ELR (cell line): ENCODE results near the gene IGFALS.

Source experiments
- DNase-seq: peaks from one replicate; pipeline ENCODE4 v3.0.0-alpha.2; 2015; ENCODE audit warnings: low read depth

Gene IGFALS

DNA sequence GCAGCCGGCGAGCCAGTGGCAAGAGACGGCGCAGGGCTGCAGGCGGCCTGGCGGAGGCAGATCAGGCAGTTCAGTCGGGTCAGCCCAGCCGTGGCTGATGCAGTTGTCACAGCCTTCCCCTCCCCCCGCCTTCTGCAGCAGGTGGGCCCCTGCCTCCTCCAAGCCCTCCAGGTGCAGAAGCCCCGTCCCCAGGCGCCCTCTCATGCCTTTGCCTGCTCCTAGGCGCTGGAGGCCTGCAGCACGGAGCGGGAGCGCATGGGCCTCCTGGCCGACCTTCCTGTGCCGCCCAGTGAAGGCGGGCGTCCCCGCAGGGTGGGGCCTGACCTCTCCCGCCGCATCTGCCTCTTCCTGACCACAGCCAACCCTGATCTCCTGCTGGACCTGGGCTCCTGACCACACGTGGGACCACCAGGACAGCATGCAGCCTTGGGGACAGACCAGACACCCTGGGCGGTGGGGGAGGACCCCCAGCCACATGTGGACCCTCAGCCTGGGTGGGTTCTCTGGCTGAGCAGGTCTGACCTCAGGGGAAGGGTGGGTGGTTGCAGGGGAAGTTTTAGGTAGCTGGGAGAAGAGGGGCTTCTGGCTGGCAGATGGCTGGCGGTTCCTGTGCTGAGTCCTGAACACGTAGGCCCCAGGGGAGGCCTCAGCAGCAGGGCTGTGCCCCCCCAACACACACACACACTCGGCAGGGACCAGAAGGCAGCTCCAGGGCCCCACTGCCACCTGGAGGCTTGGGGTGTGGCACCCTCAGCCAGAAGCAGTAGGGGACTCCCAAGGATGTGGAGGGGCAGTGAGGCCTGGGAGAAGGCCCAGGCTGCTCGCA, 17.4 kb downstream of the IGFALS start:
- DNase-seq: no peak

DNA sequence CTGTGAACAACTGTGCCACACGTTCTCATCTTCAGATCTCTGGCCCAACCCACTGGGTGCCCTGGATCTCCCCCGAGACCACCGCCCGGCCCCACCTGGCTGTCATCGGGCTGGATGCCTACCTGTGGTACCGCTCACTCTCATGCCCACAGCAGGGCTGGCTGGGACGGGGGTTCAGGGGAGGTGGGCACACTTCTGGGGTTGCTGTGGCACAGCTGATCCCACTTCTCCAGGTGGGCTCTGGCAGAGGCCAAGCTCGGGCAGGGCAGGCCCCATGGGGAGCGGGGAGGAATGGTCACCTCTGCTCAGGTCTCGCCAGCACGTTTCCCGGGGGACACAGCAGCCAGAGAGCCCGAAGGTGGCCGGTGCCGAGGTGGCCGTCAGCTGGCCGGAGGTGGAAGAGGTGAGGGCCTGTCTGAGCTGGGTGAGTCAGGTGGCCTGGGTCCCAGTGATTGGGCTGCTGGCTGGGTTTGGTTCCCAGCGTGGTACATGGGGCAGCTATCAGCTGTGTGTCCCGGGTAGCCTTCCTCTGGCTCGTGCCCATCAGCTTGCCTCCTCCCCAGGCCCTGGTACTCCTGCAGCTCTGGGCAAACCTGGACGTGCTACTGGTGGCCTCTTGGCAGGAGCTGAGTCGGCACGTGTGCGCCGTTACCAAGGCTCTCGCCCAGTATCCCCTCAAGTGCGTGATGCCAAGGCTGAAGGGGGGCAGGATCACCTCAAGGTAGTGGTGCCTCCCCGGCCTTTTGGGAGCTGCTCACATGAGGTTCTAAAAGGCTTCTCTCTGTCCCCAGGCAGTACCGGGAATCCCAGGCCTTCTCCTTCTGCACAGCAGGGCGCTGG, 18.3 kb downstream of the IGFALS start:
- no peak for DNase-seq

DNA sequence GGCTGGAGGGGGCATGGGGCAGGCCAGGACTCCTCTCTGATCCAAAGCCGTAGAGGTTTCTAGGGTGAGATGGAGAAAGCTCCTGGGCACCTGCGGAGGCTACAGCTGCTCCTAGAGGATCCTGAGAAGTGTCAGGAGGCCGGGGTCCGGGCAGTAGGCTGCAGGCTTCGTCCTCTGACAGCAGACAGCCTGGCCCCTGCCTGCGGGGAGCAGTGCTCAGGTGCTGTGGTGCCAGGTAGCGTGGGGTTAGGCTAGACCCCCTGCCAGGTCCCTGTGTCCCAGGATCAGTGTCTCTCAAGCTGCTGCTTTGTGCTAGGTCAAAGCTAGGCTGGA, 19.1 kb downstream of the IGFALS start:
- DNase-seq: no peak

DNA sequence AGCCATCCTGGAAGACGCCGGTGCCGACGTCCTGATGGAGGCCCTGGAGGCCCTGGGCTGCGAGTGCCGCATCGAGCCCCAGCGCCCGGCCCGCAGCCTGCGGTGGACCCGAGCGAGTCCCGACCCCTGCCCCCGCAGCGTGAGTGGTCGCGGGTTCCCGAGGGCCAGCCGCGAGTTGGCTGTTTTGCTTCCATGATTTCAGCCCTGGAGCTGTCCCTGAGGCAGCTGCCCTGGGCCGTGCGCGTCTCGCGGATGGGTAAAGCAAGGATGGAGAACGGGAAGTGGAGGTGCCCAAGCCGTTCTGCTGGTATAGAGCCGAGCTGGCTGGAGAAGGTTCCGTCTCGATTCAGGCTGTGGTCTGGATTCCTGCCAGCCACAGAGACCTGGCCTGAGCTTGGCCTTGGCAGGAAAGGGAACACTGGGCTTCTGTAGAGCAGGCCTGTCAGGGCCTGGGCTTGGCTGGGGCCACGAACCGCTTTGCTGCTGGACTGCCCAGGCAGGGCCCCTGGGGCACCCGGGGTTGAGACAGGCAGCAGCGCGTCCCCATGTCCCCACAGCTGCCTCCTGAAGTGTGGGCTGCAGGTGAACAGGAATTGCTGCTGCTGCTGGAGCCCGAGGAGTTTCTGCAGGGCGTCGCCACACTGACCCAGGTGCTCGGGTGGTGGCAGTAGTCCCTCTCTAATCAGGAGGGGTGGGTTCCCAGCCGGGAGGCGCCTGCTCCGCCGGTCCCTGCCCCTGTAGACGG, 19.6 kb downstream of the IGFALS start:
- DNase-seq: peak; percentile 47

DNA sequence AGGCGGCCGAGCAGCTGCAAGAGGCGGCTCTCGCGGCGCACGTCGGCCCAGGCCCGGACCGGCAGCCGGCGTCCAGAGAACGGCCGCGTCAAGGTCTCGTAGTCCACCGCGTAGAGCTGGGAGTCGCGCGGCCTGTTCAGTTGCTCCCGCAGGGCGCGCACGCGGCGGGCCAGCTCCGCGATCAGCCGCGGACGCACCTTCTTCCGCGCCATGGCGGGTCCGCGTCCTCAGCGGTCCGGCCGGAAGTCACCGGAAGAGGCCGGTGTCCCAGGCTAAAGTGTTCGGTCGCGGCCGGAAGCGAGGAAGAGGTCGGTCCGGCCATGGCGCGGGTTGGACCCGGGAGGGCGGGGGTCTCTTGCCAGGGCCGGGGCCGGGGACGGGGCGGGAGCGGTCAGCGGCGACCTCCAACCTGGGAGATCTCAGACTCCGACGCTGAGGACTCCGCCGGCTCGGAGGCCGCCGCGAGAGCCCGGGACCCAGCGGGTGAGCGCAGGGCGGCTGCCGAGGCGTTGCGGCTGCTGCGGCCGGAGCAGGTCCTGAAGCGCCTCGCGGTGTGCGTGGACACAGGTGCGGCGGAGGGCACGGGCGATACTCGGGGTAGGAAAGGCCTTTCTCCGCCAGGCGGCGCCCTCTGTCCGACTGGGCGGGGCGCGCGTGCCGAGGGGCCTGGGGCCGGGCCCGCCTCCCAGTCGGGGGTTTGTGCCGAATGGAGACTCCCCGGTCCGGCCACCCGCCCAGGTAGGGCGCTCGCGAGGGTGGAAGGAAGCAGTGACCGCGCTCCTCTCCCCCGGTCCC, 20.4 kb downstream of the IGFALS start, which contains the start of gene MRPS34:
Gene MRPS34 (minus strand): TSS at position 227 of the 795 bp plus-strand sequence. CDS start 15 bp downstream, at position 212.
- DNase-seq: peak; percentile 90

DNA sequence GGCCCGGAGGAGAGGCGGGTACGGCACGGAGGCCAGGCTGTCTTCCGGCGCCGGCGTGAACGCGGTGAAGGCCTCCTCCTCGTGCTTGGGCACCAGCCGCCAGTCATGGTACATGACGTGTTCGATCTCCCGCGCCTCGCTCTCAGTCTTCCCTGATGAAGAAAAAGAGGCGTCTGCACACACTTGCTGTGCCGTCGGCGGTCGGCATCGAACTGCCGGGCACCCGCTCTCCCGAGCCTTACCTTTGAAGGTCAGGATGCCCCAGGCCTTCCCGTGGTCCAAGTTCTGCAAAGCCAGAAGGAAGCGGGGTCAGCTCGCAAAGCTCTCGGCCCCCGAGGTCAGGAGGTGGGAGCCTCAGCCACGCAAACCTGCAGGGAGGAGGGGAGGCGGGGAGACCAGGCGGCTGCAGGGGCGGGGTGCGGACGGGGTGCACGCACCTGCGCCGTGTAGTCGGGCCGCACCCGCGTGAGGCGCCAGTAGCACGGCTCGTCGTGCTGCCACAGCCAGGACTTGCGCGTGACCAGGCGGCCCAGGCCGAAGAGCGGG, 21.1 kb downstream of the IGFALS start, which contains the start of gene EME2:
Gene EME2 (plus strand): TSS at position 449 of the 546 bp plus-strand sequence. CDS start 418 bp downstream, outside the sequence.
- peak; percentile 76 for DNase-seq

DNA sequence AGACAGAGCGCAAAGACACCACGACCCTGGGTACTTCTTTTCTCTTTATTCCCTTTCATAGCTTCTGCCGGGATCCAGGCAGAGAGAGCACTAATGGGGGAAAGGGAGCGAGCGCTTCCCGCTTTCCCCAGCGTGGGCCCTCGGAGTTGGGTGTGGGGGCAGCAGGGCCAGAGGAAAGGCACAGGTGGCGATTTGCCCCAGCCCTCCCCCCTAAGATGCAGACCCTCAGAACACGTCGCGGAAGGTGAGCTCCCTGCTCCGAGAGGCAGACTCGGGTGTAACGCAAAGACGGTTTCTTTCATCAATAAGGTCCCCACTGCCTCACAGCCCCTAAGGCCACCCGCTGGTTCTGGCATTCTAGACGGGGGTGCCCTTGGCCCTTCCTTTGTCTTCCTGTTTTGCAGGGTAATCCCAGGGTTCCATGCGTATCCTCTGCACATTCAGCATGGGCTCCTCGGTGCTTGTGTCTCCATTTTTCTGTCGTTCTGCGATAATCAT, 21.6 kb downstream of the IGFALS start:
- DNase-seq: peak; percentile 45

DNA sequence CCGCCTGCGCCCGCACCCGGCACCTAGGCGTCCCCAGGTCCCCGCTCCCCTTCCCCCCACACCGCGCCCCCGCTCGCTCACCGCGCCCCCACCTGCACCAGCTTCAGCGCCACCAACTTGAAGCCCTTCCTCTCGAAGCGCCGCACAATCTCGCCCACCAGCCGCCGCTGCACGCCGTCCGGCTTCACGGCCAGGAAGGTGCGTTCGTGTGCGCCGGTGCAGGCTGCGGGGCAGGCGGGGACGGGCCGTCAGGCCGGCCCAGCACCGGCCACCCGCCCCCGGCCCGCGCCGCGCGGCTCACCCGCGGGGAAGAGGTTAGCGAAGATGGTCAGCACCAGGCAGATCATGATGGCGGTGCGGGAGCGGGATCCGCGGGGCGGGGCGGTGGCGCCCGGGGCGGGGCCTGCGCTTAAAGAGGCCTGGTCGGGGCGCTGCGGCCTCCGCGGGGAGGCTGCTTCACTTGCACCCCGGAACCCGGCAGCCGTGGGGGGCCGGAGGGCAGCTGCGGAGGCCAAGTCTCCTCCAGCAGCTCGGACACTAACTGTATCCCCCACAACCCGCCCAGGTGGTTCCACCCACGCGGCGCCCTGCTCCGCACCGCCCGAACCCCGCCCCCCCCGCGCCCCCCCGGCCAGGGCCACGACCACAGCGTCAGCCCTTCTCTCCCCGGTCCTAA, 22.2 kb downstream of the IGFALS start, which contains the start of gene NME3:
Gene NME3 (minus strand): TSS at position 356 of the 676 bp plus-strand sequence. CDS start 9 bp downstream, at position 347.
- peak; percentile 72 for DNase-seq

DNA sequence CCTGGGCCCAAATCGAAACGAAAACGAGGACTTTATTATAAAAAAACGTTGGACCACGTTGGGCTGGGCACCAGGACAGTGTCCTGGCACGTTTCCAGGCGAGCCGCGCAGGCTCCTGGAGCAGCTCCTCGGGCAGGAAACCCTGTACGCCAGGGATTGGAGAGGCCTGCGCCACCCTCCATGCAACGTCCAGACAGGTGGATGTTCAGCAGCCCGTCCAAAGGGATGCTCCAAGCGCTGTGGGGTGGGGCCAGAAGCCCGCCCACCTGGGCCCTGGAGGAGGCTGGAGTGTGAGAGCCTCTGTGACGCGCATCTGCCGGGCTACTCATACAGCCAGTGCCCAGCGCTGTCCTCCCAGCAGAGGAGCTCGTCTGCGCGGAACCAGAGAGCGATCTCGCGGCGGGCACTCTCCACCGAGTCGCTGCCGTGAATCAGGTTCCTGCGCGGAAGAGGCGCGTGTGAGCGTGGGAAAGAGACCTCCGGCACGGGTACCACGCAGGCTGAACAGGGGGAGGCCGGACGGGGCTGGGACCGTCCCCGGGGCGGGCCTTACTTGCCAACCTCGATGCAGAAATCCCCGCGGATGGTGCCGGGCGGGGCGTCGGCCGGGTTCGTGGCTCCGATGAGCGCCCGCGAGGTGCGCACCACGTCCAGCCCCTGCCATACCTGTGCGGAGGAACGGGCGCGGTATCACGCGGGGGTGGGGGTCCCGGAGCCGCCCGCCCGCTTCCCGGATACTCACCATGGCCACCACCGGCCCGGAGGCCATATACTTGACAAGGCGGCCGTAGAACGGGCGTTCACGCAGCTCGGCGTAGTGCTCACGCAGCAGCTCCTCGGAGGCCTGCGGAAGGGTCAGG, 22.9 kb downstream of the IGFALS start:
- peak; percentile 63 for DNase-seq

DNA sequence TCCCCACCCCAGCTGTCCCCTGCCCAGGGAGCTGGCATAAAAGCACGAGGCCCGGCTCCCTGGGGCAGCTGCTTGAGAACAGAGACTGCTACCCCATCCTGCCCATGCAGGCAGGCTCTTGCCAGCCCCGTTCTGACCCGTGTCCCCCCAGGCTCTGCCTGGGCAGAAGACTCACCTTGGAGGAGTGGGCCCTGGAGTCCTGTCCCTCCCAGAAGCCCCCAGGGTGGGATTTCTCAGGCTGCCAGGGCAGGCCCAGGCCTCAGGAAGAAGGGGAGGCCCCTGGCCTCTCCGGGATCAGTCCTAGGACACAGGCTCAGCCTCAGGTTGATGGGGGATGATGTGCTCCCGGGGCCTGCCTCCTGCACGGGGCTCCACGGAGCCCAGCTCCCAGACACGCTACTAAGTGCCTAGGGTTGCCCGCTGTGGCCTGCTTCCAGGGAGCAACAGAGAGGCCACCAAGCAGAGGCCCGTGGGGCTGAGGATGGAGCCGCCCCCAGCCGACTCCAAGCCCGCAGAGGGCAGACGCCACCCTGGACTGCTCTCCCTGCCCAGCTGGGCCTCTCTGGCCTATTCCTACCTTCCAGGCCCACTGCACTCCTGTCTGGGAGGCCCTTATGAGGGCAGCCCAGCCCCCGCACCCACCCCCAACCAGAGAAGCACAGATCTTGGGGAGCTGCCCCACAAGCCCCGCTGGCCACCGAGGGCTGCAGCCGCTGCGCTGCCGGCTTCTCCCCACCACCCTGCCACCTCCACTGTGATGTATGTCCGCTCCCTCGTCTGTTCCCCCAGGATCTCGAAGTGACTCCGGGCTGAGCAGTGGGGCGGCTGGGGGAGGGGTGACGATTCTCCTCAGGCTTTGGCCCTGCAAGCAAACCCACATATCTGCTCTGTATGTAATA, 23.9 kb downstream of the IGFALS start:
- no peak for DNase-seq

DNA sequence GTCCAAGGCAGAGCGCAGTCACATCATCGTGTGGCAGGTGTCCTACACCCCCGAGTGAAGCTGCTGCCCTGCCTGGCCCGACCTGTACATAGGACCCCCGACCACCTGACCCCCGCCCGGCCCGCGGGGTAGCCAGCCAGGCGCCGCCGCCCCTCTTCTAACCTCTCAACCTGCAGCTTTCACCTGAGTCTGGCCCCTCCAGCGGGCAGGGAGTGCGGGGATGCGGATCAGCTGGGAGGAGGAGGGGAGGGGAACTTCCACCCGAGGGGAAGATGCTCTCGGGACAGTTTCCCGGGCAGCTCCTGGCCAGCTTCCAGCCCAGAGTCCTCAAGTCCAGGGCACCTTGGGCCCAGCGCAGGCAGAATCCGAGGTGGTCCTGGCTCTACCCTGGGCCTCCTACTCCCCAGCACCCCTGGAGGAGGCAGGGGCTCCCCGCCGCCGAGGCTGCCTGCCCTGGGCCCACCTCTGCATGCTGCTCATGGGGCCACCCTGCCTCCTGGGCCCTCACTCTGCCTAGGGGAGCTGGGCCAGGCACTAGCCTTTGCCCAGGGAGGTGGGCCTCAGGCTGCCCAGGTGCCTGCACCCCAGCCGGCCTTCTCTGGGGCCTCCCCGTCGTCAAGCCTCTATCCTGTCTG, 24.6 kb downstream of the IGFALS start:
- no peak for DNase-seq

DNA sequence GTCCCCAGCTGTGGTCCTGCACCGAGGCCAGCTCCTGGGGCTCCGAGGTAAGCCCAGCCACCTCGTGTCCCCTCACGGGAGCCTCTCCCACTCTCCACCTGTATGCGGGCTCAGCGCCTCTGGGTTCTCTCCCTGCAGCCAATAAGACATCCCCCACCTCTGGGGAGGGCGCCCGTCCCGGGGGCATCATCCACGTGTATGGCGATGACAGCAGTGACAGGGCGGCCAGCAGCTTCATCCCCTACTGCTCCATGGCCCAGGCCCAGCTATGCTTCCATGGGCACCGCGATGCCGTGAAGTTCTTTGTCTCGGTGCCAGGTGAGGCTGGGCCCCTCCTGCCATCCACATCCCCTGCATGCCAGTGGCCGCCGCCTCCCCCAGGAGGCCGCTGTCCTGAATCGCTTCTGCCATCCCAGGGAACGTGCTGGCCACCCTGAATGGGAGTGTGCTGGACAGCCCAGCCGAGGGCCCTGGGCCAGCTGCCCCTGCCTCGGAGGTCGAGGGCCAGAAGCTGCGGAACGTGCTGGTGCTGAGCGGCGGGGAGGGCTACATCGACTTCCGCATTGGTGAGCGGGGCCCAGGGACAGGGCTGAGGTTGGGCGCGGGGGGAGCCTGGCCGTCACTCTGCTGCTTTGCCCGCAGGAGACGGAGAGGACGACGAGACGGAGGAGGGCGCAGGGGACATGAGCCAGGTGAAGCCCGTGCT, 25.3 kb downstream of the IGFALS start:
- no peak for DNase-seq

DNA sequence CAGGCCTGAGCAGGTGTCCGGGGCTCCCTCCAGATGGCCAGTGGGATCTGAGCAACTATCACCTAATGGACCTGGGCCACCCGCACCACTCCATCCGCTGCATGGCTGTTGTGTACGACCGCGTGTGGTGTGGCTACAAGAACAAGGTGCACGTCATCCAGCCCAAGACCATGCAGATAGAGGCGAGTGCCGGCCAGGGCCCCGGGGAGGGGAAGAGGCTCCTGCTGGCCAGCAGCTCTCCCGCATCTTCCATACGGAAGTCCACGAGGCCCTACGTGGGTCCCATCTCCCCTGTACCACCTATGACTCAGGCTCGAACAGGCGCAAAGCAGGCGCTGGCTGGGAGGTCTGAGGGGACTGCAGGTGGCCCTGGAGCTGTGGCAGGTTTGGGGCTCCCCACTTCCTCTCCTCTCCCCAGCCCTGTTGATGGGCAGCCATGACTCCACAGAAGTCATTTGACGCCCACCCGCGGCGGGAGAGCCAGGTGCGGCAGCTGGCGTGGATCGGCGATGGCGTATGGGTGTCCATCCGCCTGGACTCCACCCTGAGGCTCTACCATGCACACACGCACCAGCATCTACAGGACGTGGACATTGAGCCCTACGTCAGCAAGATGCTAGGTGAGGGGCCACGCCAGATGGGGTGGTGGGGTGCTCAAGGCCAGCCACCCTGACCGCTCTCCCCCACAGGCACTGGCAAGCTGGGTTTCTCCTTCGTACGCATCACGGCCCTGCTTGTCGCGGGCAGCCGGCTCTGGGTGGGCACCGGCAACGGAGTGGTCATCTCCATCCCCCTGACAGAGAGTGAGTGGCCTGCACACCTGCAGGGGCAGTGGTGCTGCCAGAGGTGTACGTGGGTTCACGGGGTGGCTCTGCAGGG, 26.1 kb downstream of the IGFALS start:
- DNase-seq: no peak

DNA sequence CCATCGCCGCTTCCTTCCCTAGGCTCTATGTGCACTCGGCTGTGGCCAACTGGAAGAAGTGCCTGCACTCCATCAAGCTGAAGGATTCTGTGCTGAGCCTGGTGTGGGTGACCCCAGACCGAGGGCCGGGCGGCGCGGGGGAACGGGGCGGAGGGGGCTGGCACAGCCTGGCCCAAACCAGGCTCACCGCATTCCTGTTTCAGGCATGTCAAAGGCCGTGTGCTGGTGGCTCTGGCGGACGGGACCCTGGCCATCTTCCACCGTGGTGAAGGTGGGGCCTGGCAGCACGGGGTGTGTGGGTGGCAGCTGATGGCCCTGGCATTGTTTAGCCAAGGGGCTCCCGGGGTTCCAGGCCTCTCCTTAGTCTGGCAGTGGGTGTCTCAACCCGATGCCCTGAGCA, 26.8 kb downstream of the IGFALS start:
- DNase-seq: no peak

DNA sequence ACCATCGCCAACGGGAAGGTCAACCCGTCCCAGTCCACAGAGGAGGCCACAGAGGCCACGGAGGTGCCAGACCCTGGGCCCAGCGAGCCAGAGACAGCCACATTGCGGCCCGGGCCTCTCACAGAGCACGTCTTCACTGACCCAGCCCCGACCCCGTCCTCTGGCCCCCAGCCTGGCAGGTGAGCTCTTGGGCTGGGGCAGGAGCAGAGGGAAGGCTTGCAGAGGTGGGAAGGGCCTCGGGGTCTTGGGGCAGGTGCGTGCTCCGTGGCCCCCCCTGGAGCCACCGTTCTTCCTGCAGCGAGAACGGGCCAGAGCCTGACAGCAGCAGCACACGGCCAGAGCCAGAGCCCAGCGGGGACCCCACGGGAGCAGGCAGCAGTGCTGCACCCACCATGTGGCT, 27.3 kb downstream of the IGFALS start:
- no peak for DNase-seq

DNA sequence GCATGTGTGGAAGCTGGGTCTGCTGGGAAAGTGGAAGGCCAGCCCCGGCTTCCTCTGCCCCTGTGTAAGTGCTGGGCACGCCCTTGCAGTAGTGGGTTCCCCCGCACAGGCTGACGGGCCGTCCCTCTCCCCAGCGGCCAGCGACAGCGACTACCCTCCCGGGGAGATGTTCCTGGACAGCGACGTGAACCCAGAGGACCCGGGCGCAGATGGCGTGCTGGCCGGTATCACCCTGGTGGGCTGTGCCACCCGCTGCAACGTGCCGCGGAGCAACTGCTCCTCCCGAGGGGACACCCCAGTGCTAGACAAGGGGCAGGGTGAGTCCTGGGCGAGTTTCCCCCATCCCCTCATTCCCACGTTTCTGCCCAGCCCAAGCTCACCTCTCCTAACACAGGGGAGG, 27.7 kb downstream of the IGFALS start:
- DNase-seq: no peak
